IPS-NIHi7 (cell line): ENCODE results near the gene OR1Q1.
"Not testable (repeated sequence)": the region's sequence is repeated elsewhere in the genome, so short reads cannot be mapped to it uniquely, and the experiment has no call there.

Experiments used
- DNase-seq: peaks from one replicate; pipeline ENCODE4 v3.0.0; 2012; ENCODE audit warnings: mixed read lengths; ENCODE audit errors: extremely low spot score

The OR1Q1 gene, protein sequence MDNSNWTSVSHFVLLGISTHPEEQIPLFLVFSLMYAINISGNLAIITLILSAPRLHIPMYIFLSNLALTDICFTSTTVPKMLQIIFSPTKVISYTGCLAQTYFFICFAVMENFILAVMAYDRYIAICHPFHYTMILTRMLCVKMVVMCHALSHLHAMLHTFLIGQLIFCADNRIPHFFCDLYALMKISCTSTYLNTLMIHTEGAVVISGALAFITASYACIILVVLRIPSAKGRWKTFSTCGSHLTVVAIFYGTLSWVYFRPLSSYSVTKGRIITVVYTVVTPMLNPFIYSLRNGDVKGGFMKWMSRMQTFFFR

DNA sequence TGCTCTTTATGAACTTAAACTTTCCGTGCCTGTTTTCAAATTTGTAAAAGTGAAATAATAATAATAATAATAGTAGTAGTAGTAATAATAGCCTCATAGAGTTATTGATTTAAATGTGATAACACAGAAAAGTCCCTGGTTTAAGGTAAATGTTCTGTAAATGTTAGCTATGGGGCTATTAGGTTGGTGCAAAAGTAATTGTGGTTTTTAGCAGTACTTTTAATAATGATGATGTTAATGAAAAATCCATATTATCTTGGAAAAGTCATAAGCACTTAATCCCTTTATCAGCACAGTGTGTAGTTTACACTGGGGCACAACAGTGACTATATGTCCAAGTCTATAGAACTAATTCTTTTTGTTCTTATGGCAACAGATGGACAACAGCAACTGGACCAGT lies at the start of gene OR1Q1:
Gene OR1Q1 (plus strand): TSS at position 377 of the 400 bp plus-strand sequence. CDS start 0 bp downstream, at position 377.
- DNase-seq, result no peak

GRCh38 chr9:122567901-122568300 lies 46.6 kb upstream of the OR1Q1 start:
- DNase-seq, result no peak

DNA sequence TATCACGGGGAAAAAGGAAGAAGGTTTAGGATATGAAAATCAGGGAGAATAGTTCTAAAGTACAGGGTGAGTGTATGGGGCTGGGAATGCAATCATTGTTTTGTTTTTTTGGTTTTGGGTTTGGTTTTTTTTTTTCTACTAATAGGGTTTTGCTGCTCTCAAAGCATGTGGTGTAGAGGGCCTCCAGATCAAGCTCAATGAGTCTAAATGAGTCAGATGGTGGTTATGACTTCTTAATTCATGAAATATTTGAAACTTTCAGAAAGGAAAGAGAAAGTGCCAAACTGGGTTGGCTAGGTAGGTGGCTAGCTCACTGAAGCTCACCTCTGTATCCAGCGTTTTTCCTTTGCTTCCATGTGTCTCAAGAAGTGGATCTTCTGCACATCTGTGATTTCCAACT lies 42.1 kb upstream of the OR1Q1 start:
- DNase-seq, result no peak

DNA sequence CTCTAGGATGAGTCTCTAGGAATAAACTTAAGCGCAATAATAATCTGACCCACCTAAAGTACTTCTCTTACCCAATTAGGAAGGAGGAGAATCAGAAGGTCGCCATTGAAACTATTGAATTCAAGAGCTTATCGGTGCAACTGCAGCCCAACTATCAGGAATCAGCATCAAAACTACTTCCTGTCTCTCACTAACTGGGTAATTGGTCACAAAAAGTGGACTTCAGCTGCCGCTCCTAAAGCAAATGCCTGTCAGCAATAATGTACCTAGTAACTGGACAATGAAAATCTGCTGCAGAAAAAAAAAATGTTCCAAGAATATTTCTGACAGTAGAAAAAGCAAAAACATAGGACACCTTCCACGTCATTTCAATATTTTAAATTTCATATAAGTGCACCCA lies 34.7 kb upstream of the OR1Q1 start:
- DNase-seq, result no peak

- no peak for DNase-seq
Measured at GRCh38 chr9:122580360-122580759, 34.2 kb upstream of the OR1Q1 start.

DNA sequence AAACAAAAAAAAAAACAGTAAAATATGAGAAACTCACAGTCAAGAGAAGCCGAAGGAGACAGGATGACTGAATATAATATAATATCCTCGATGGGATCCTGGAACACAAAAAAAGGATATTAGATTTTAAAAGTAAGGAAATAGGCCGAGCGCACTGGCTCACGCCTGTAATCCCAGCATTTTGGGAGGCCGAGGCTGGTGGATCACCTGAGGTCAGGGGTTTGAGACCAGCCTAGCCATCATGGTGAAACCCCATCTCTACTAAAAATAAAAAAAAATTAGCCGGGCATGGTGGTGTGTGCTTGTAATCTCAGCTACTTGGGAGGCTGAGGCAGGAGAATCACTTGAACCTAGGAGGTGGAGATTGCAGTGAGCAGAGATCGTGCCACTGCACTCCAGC lies 31.3 kb upstream of the OR1Q1 start, which contains the start of gene OR1L8:
Gene OR1L8 (minus strand): TSS at position 101 of the 400 bp plus-strand sequence. CDS start 14,907 bp downstream, outside the sequence.
- not testable (repeated sequence) for DNase-seq

- no peak for DNase-seq
Measured at GRCh38 chr9:122605691-122606090, 8.8 kb upstream of the OR1Q1 start.

GRCh38 chr9:122606587-122606986 lies 8.0 kb upstream of the OR1Q1 start:
- DNase-seq, result no peak

DNA sequence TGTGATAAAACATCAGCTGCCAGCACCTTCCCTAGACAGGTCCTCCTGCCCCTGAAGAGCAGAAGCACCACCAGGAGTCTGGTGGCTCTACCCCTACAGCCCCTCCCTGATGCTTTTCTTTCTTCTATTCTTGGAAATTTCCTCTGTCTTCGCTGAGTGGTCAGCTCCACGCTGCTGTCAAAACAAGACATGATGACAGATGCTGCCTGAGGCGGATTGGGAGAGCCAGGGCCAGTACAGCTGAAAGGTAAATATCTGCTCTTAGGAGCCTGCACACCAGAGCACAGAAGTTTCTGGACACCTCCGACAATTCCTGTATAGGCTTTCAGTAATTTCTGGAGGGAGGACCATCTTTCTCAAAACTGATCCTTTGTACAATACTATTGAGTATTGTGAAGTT lies 4.7 kb upstream of the OR1Q1 start:
- DNase-seq, result no peak

DNA sequence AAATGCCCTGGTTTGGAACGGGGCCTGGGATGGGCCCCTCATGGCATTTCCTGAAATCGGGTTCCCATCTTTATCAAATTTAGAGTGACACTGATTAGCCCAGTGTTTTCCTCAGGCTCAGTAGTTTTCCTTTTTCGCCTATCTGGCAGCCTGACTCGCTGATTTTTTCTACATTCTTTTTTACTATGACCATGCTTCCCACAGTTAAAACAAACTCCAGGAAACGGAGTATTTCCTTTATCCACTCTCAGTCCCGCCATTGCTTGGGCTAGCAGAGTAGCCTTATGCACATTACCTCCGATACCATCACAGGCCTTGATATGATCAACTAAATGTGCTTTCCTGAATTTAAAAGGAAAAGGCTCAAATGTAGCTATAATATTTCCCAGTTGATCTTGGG lies 5.5 kb downstream of the OR1Q1 start:
- no peak for DNase-seq

DNA sequence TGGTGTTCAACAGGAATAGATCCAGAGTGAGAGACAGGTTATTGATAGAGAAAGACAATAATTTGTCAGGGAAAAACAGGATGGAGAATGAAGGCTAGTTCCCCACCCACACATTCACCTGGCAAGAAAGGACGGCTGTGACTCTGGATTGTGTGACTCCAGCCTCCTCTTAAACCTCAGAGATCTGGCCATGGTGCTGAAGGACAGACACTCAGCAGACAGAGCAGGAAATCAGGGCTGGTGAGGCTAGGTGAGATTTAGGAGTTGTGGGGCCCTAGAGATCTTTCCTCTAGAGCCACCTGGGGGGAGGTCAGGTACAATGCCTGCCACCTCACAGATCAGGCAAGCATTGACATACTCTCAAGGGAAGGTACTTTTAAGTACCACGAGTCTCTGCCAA lies 27.7 kb downstream of the OR1Q1 start:
- no peak for DNase-seq

GRCh38 chr9:122656378-122656777 lies 41.8 kb downstream of the OR1Q1 start:
- no peak for DNase-seq

- no peak for DNase-seq
Measured at GRCh38 chr9:122657527-122657926, 43.0 kb downstream of the OR1Q1 start, which contains the start of gene OR1B1. TSS of gene OR1B1 (minus strand) at chr9:122657627.

DNA sequence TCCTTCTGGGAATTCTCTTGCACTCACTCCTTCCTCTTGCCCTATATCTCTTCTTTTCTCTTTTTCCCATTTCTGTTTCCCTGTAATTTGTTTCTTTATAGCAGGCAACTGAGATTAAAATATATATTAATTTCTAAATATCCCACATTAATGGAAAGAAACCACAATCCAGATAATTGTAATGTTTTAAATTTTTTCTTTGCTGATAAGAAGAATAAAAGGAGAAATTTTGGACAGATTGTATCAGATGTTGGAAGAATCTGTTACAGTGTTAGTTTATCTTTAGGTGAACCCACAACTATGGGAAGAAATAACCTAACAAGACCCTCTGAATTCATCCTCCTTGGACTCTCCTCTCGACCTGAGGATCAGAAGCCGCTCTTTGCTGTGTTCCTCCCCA lies 46.9 kb downstream of the OR1Q1 start, which contains the start of gene OR1L1:
Gene OR1L1 (plus strand): TSS at position 301 of the 400 bp plus-strand sequence. CDS start 0 bp downstream, at position 301.
- DNase-seq, result no peak
